Measurements from ENCODE around the gene IFNK.
A peak's percentile ranks its signal among the peaks of the same experiment; 100 is the strongest.

IFNK gene

GRCh38 chr9:27573634-27574590, 49.8 kb downstream of the IFNK start (continued):
- TF ChIP-seq MEIS1 (CRISPR knock-in tag; IDR thresholded peaks at IDR 0.05; ENCODE audit: borderline replicate concordance): no peak
- TF ChIP-seq ZNF26 (tag by site-specific recombination; IDR thresholded peaks at IDR 0.05): no peak
- no peak for TF ChIP-seq ZNF133 (tag by site-specific recombination; IDR thresholded peaks at IDR 0.05)
- TF ChIP-seq ZNF626 (tag by site-specific recombination; IDR thresholded peaks at IDR 0.05): no peak
- TF ChIP-seq ZNF449 (tag by site-specific recombination; IDR thresholded peaks at IDR 0.05): no peak
- no peak for TF ChIP-seq ZNF513 (tag by site-specific recombination; IDR thresholded peaks at IDR 0.05)
- peak; percentile 71 for TF ChIP-seq ZEB2 (tag by site-specific recombination; IDR thresholded peaks at IDR 0.05)
- no peak for TF ChIP-seq ZNF132 (tag by site-specific recombination; IDR thresholded peaks at IDR 0.05; ENCODE audit: borderline replicate concordance)
- TF ChIP-seq REPIN1 (tag by site-specific recombination; IDR thresholded peaks at IDR 0.05; ENCODE audit: low read depth): no peak
- peak; percentile 86 for TF ChIP-seq TRIM28 (IDR thresholded peaks at IDR 0.05; ENCODE audit: borderline replicate concordance, low read length)
- no peak for TF ChIP-seq ZNF157 (tag by site-specific recombination; IDR thresholded peaks at IDR 0.05)
- no peak for TF ChIP-seq CTCF (tag by site-specific recombination; IDR thresholded peaks at IDR 0.05)
- TF ChIP-seq SETDB1 (IDR thresholded peaks at IDR 0.05; ENCODE audit: insufficient read length, low read length): no peak
- TF ChIP-seq ZNF146 (tag by site-specific recombination; IDR thresholded peaks at IDR 0.05): no peak
- TF ChIP-seq ZNF76 (tag by site-specific recombination; IDR thresholded peaks at IDR 0.05; ENCODE audit: borderline replicate concordance, low read depth): peak; percentile 24; the same call in 1 of the 2 replicates
- TF ChIP-seq ZSCAN30 (tag by site-specific recombination; IDR thresholded peaks at IDR 0.05): no peak
- peak; percentile 46 for TF ChIP-seq SP7 (tag by site-specific recombination; IDR thresholded peaks at IDR 0.05)
- no peak for TF ChIP-seq ZNF16 (tag by site-specific recombination; IDR thresholded peaks at IDR 0.05; ENCODE audit: low read depth)
- TF ChIP-seq ZNF423 (tag by site-specific recombination; IDR thresholded peaks at IDR 0.05): no peak
- TF ChIP-seq ZNF239 (tag by site-specific recombination; IDR thresholded peaks at IDR 0.05): no peak
- TF ChIP-seq ZNF324 (tag by site-specific recombination; IDR thresholded peaks at IDR 0.05): no peak
- 0 out of 2 replicates have a peak, but pooled peaks have one; percentile 45 for TF ChIP-seq ZNF600 (tag by site-specific recombination; IDR thresholded peaks at IDR 0.05)
- no peak for TF ChIP-seq ZNF777 (tag by site-specific recombination; IDR thresholded peaks at IDR 0.05; ENCODE audit: borderline replicate concordance)
- TF ChIP-seq ZNF280C (tag by site-specific recombination; IDR thresholded peaks at IDR 0.05): no peak
- TF ChIP-seq ZSCAN16 (tag by site-specific recombination; IDR thresholded peaks at IDR 0.05): no peak
- no peak for TF ChIP-seq ZSCAN5A (tag by site-specific recombination; IDR thresholded peaks at IDR 0.05)
- TF ChIP-seq PRDM6 (tag by site-specific recombination; IDR thresholded peaks at IDR 0.05): no peak
- no peak for TF ChIP-seq ZNF473 (tag by site-specific recombination; IDR thresholded peaks at IDR 0.05)

All from HEK293 (cell line).